CD1c-positive myeloid dendritic cell (primary cell): ENCODE measurements around the gene SCEL.
A peak's percentile ranks its signal among the peaks of the same experiment; 100 is the strongest.

Source experiments
- DNase-seq: peaks from one replicate; pipeline ENCODE4 v3.0.0-alpha.2; 2016; ENCODE audit errors: extremely low spot score

SCEL gene

GRCh38 chr13:77521595-77522367 is 13.7 kb upstream of the SCEL start:
- no peak for DNase-seq

GRCh38 chr13:77522444-77522843 is 13.1 kb upstream of the SCEL start:
- DNase-seq: no peak

GRCh38 chr13:77523386-77523785 is 12.1 kb upstream of the SCEL start:
- DNase-seq: no peak

- no peak for DNase-seq
Observed at GRCh38 chr13:77523834-77524728, 11.4 kb upstream of the SCEL start.

GRCh38 chr13:77528414-77528813 is 7.1 kb upstream of the SCEL start:
- DNase-seq: no peak

GRCh38 chr13:77528834-77529500 is 6.5 kb upstream of the SCEL start:
- no peak for DNase-seq

GRCh38 chr13:77529501-77529840 is 6.0 kb upstream of the SCEL start:
- no peak for DNase-seq

- DNase-seq: no peak
Observed at GRCh38 chr13:77530875-77531274, 4.6 kb upstream of the SCEL start.

- no peak for DNase-seq
Observed at GRCh38 chr13:77532983-77533382, 2.5 kb upstream of the SCEL start.

GRCh38 chr13:77533875-77534788 is 1.4 kb upstream of the SCEL start:
- DNase-seq: peak; percentile 15

GRCh38 chr13:77536358-77536757 is 852 bp downstream of the SCEL start:
- no peak for DNase-seq

GRCh38 chr13:77537289-77537919 is 1.9 kb downstream of the SCEL start:
- no peak for DNase-seq

GRCh38 chr13:77543711-77544110 is 8.2 kb downstream of the SCEL start:
- DNase-seq: no peak

- DNase-seq: peak; percentile 7
Observed at GRCh38 chr13:77544355-77544754, 8.8 kb downstream of the SCEL start.

GRCh38 chr13:77544758-77545338 is 9.3 kb downstream of the SCEL start:
- no peak for DNase-seq

GRCh38 chr13:77545626-77546412 is 10.3 kb downstream of the SCEL start:
- DNase-seq: no peak

GRCh38 chr13:77548095-77548494 is 12.6 kb downstream of the SCEL start:
- no peak for DNase-seq

GRCh38 chr13:77548594-77548993 is 13.1 kb downstream of the SCEL start:
- DNase-seq: no peak

GRCh38 chr13:77554069-77554468 is 18.6 kb downstream of the SCEL start:
- no peak for DNase-seq

GRCh38 chr13:77555246-77555645 is 19.7 kb downstream of the SCEL start:
- DNase-seq: no peak
